GM19397 (cell line): ENCODE measurements around the gene FAM167B.
A peak's percentile ranks its signal among the peaks of the same experiment; 100 is the strongest.

Source experiments
- ATAC-seq: cut with Tn5 transposase; IDR thresholded peaks from one replicate; pipeline ENCODE4 v1.9.1; 2021; ENCODE audit warnings: mild to moderate bottlenecking, moderate library complexity; ENCODE audit not compliant: unreplicated experiment

Gene FAM167B

GRCh38 chr1:32221980-32222755, 24.9 kb upstream of the FAM167B start, which contains the start of the genes EIF3I and TMEM234:
EIF3I (plus strand) TSS chr1:32222407; CDS start chr1:32222442, 35 bp downstream.
TMEM234 (minus strand) TSS chr1:32222353; CDS start chr1:32222322, 31 bp downstream.
- ATAC-seq: peak; percentile 88

GRCh38 chr1:32223683-32224082, 23.3 kb upstream of the FAM167B start:
- no peak for ATAC-seq

GRCh38 chr1:32224285-32224684, 22.7 kb upstream of the FAM167B start:
- no peak for ATAC-seq

- no peak for ATAC-seq
Measured at GRCh38 chr1:32228771-32229170, 18.3 kb upstream of the FAM167B start.

- no peak for ATAC-seq
Measured at GRCh38 chr1:32231843-32232432, 15.1 kb upstream of the FAM167B start.

- ATAC-seq: no peak
Measured at GRCh38 chr1:32232558-32233304, 14.3 kb upstream of the FAM167B start.

- no peak for ATAC-seq
Measured at GRCh38 chr1:32234792-32235191, 12.2 kb upstream of the FAM167B start.

GRCh38 chr1:32239337-32239736, 7.7 kb upstream of the FAM167B start:
- no peak for ATAC-seq

- no peak for ATAC-seq
Measured at GRCh38 chr1:32239790-32240139, 7.3 kb upstream of the FAM167B start.

- ATAC-seq: peak; percentile 57
Measured at GRCh38 chr1:32240140-32240951, 6.7 kb upstream of the FAM167B start.

- peak; percentile 34 for ATAC-seq
Measured at GRCh38 chr1:32241001-32241763, 5.8 kb upstream of the FAM167B start.

GRCh38 chr1:32242341-32242851, 4.6 kb upstream of the FAM167B start:
- no peak for ATAC-seq

GRCh38 chr1:32247452-32247851, 430 bp downstream of the FAM167B start:
- ATAC-seq: no peak

- no peak for ATAC-seq
Measured at GRCh38 chr1:32247983-32248889, 1.2 kb downstream of the FAM167B start.

GRCh38 chr1:32249831-32250525, 3.0 kb downstream of the FAM167B start:
- ATAC-seq: no peak

GRCh38 chr1:32250893-32251716, 4.1 kb downstream of the FAM167B start, which contains the start of gene LCK:
LCK (plus strand) TSS chr1:32251265; CDS start chr1:32274330, 23,065 bp downstream.
- no peak for ATAC-seq
